ENCODE measurements around the gene SAMSN1.

The SAMSN1 gene

DNA sequence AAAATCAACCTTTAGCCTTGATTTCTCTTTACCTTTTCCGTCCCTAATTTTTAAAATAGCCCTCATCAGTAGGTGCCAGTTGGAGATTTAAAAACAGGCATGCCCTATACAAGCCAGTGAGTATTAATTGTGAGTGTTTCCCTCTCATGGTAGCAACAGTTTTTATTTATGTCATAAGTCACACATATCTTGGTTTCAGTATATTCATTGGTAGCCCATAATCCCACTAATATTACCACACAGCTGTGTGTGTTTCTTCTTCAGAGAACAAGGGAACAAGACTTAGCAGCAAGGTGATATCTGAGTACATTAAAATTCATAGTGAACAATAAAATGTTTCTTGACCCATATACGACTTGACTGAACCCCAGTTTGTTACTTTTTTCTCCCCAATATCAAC, 94.6 kb downstream of the SAMSN1 start:
- Histone ChIP-seq H3K27me3 (ENCODE audit: control insufficient read depth, insufficient read depth, low read length) (no peaks in the 10 kb centered on the region), H3K36me3 (ENCODE audit: control insufficient read depth, low read depth, low read length) (no peaks in the 10 kb centered on the region), H3K9me3 (ENCODE audit: control insufficient read depth, low read depth, low read length) (no peaks in the 10 kb centered on the region), H3K27ac (ENCODE audit: low read length) (no peak overlapping the region), H3K4me3 (ENCODE audit: low read length) (no peak overlapping the region), H3K4me1 (ENCODE audit: control insufficient read depth, low read depth, low read length) (no peaks in the 10 kb centered on the region), H3K9ac (ENCODE audit: low read length) (no peak overlapping the region)

DNA sequence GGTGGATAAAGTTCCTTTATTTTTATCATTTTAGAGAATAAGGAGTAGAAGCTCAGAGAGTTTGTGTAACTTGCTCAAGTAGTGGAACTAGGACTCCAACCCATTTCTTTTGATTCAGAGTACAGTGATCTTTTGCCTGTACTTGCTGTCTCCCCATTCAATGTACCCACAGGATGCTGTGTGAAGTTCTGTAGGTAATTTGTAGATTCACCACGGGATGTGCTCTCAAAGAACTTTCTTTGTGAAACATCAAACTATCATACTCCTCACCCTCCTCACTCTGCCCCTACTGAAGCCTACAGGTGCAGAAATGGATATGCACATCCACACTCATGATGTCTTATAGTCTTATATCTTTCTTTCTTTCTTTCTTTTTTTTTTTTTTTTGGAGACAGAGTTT, 97.3 kb downstream of the SAMSN1 start:
- H3K36me3 ChIP-seq (ENCODE audit: control insufficient read depth, low read depth, low read length): no peaks in the 10 kb centered on the region
- H3K4me3 ChIP-seq (ENCODE audit: low read length): no peak overlapping the region
- H3K9me3 ChIP-seq (ENCODE audit: control insufficient read depth, low read depth, low read length): no peaks in the 10 kb centered on the region
- no peak overlapping the region for H3K27ac ChIP-seq (ENCODE audit: low read length)
- H3K27me3 ChIP-seq (ENCODE audit: control insufficient read depth, insufficient read depth, low read length): no peaks in the 10 kb centered on the region
- no peaks in the 10 kb centered on the region for H3K4me1 ChIP-seq (ENCODE audit: control insufficient read depth, low read depth, low read length)
- no peak overlapping the region for H3K9ac ChIP-seq (ENCODE audit: low read length)

DNA sequence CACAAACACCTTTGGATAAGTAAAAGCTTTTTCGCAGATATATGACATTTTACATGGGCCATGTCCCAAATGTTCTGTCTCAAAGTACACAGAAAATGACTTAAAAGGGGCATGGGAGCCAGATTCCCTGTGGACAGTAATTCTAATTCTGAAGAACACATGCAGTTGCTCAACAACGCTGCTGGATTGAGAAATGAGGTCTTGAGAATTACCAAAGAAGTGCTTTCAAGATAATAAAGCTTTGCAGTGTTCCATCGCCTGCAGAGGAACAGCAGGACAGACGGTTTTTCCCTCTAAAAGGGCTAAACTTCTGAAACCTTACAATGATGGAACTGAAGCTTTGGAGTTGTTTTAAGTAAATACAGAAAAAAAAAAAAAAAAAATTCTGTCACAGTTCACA, 107.9 kb downstream of the SAMSN1 start:
- Histone ChIP-seq H3K36me3 (ENCODE audit: control insufficient read depth, low read depth, low read length) (no peaks in the 10 kb centered on the region), H3K4me3 (ENCODE audit: low read length) (no peak overlapping the region), H3K27ac (ENCODE audit: low read length) (no peak overlapping the region), H3K9ac (ENCODE audit: low read length) (no peak overlapping the region), H3K4me1 (ENCODE audit: control insufficient read depth, low read depth, low read length) (no peaks in the 10 kb centered on the region), H3K9me3 (ENCODE audit: control insufficient read depth, low read depth, low read length) (no peaks in the 10 kb centered on the region), H3K27me3 (ENCODE audit: control insufficient read depth, insufficient read depth, low read length) (no peaks in the 10 kb centered on the region)

GRCh38 chr21:14435423-14435822, 110.7 kb downstream of the SAMSN1 start:
- no peaks in the 10 kb centered on the region for H3K9me3 ChIP-seq (ENCODE audit: control insufficient read depth, low read depth, low read length)
- no peaks in the 10 kb centered on the region for H3K4me1 ChIP-seq (ENCODE audit: control insufficient read depth, low read depth, low read length)
- no peak overlapping the region for H3K4me3 ChIP-seq (ENCODE audit: low read length)
- H3K27me3 ChIP-seq (ENCODE audit: control insufficient read depth, insufficient read depth, low read length): no peaks in the 10 kb centered on the region
- no peak overlapping the region for H3K27ac ChIP-seq (ENCODE audit: low read length)
- no peak overlapping the region for H3K9ac ChIP-seq (ENCODE audit: low read length)
- H3K36me3 ChIP-seq (ENCODE audit: control insufficient read depth, low read depth, low read length): no peaks in the 10 kb centered on the region
